T-helper 17 cell (primary cell): ENCODE results near the gene POLR1H. TPM values are rescaled to one million over a fixed set of nuclear protein-coding genes. Genes with fewer than 3 reads are reported as not detected.

Source experiments
- ATAC-seq: fragments of 150-1000 bp; cut with Tn5 transposase; 2 replicates; pipeline ENCODE4 v1.10.0; 2021; ENCODE audit warnings: mild to moderate bottlenecking, moderate library complexity
- DNase-seq, 3 donors: peaks; one replicate each; pipeline versions ENCODE4 v3.0.0 to v3.0.0-alpha.2; 2020 to 2021
- H3K9me3 ChIP-seq: one replicate; pipeline ENCODE4 v1.7.0; 2013; ENCODE audit warnings: low read length, mild to moderate bottlenecking; ENCODE audit not compliant: control insufficient read depth, poor library complexity, severe bottlenecking
- H3K27ac Mint-ChIP-seq: one replicate; pipeline ENCODE4 v1.8.0; 2022; ENCODE audit warnings: mild to moderate bottlenecking, moderate library complexity, mixed read lengths
- H3K27me3 Mint-ChIP-seq: one replicate; pipeline ENCODE4 v1.8.0; 2022; ENCODE audit warnings: mixed read lengths
- H3K36me3 Mint-ChIP-seq: one replicate; pipeline ENCODE4 v1.8.0; 2022; ENCODE audit warnings: low read depth, mixed read lengths
- H3K4me1 Mint-ChIP-seq: one replicate; pipeline ENCODE4 v1.8.0; 2022; ENCODE audit warnings: mild to moderate bottlenecking, mixed read lengths
- H3K4me3 Mint-ChIP-seq: one replicate; pipeline ENCODE4 v1.8.0; 2022; ENCODE audit warnings: mild to moderate bottlenecking, moderate library complexity, mixed read lengths
- total RNA-seq, 4 donors: library from RNA in 2 of 4; stranded (reverse) in 2 of 4; gene quantifications; one replicate each; pipeline ENCODE4 v1.2.3 and lab custom pipeline; 2022 to 2026

The POLR1H gene
- total RNA-seq, 2 donors from 2014 or later, result 28.9 to 31.7 TPM

DNA sequence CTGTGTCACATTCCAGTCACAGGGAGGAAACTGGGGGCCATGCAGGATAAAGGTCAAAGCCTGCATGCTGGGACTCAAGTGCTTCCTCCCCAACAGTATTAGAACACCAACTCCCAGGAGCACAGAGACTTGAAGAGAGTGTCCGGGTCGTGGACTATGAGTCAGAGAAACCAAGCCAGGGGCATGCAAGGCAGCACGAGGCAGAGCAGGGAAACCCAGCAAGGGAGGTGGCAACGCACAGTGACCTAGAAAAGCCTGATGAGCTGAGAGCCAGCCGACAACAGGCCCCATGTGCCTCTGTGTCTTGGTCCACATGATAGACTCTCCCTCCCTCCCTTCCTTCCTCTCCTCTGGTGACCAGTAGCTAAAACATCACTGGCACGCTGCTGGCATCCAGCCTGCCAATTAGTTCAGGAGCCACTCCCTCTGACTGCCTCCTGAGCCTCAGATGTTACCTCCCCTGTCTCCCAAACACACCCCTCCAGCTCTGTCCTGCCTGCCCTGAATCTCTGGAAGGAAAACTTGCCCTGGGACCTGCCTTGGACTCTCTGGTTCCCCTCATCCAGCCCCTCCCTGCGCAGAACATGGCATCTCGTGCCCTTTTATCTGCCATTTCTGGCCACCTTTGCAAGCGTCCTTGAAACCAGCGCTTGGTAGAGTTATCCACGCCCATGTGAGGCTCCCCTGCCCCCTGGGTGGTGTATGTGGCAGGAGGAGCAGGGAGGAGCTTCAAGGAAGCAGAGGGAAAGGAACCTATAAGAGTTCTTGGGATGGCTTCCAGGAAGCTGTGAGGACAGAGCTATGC lies 30.7 kb downstream of the POLR1H start:
- Mint-ChIP-seq H3K4me1 (peaks cover 8% of the 10 kb centered on the region), H3K27me3 (peaks cover 90% of the 10 kb centered on the region), H3K36me3 (peaks cover 12% of the 10 kb centered on the region), H3K27ac (no peak overlapping the region), H3K4me3 (no peak overlapping the region)
- H3K9me3 ChIP-seq, result no peaks in the 10 kb centered on the region
- DNase-seq (no peak), ATAC-seq (no peak)

GRCh38 chr6:30092852-30093543 lies 31.9 kb downstream of the POLR1H start:
- peaks cover 16% of the 10 kb centered on the region for H3K4me1 Mint-ChIP-seq
- H3K4me3 Mint-ChIP-seq, result no peak overlapping the region
- peaks cover 15% of the 10 kb centered on the region for H3K36me3 Mint-ChIP-seq
- peaks cover 90% of the 10 kb centered on the region for H3K27me3 Mint-ChIP-seq
- DNase-seq (no peak), ATAC-seq (no peak)
- H3K9me3 ChIP-seq, result no peaks in the 10 kb centered on the region
- H3K27ac Mint-ChIP-seq, result peak overlapping the region; percentile 34

DNA sequence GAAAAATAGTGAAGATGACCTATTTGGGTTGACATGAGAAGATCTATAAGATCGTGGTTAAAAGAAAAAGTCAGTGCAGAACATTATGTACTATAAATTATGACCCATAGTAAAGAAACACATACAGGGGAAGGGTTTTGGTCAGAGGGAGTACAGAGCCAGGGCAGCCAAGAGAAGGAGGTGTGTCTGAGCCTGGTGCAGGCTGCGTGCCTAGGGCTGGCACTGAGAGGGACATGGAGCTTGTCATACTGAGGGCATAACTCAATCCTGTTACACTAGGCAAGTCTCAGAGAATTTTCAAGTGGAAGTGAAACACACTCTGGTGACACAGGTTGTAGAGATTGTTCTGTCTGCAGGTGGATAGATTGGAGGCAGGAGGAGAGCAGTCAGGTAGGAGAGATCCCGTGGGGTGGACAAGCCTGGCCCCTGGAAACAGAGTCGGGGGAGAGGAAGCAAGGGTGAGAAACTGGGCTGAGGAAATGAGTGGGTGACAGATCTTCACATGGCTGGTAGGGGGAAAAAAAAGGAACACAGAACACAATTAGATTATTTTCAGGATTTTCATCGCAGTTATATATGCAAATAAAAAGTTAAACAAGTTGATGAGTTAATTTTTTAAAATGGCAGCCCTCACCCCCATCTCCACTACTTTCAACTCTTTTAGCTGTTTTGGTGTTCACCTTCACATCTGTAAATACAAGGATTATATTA lies 33.0 kb downstream of the POLR1H start:
- H3K36me3 Mint-ChIP-seq, result peaks cover 15% of the 10 kb centered on the region
- no peak overlapping the region for H3K4me3 Mint-ChIP-seq
- peaks cover 90% of the 10 kb centered on the region for H3K27me3 Mint-ChIP-seq
- no peaks in the 10 kb centered on the region for H3K9me3 ChIP-seq
- peak overlapping the region; percentile 37 for H3K27ac Mint-ChIP-seq
- H3K4me1 Mint-ChIP-seq, result peaks cover 23% of the 10 kb centered on the region
- DNase-seq, result no peak
- ATAC-seq, result no peak

DNA sequence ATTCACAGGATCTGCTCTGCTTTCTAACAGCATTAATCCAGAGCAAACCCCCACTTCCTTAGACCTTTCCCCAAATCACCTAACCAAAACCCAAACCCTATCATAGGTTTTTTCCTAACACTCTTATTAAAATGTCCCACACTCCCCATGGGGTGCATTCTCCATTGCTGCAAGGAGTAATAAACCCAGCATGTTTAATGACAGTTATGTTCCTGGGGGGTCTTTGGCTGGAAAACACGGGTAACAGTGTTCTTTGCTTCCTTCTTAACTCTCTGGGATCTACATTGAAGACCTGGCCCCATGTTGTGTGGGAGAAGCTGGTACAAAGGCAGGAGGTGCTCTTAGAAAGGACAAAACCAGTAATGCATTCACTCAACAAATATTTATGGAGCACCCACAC lies 35.8 kb downstream of the POLR1H start:
- DNase-seq, result no peak
- Mint-ChIP-seq H3K4me1 (peaks cover 36% of the 10 kb centered on the region), H3K27ac (no peak overlapping the region), H3K27me3 (peaks cover 90% of the 10 kb centered on the region), H3K36me3 (peaks cover 11% of the 10 kb centered on the region), H3K4me3 (no peak overlapping the region)
- no peak for ATAC-seq
- H3K9me3 ChIP-seq, result no peaks in the 10 kb centered on the region

GRCh38 chr6:30097902-30098768 lies 37.1 kb downstream of the POLR1H start:
- Mint-ChIP-seq H3K27me3 (peaks cover 78% of the 10 kb centered on the region), H3K27ac (no peak overlapping the region), H3K36me3 (peaks cover 11% of the 10 kb centered on the region), H3K4me1 (peaks cover 42% of the 10 kb centered on the region), H3K4me3 (peak overlapping the region; percentile 37)
- no peaks in the 10 kb centered on the region for H3K9me3 ChIP-seq
- ATAC-seq, result peak; percentile 65
- no peak for DNase-seq

DNA sequence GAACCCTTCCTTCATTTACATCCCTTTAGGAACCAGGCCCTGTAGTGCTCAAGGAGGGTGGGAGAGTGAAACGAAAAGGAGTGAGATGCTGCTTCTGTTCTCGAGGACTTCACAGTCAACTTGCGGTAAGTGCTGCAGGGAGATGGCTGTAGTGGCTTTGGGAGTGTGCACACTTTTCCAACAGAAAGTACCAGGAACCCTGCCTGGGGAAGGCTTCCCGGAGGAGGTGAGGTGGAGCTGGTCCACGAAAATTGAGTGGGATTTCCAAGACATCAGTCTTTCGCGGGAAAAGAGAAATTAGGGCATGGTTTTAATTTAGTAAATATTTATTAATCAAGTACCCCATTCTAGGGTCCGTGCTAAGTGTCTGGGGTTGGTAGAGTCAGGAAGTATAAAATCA lies 39.1 kb downstream of the POLR1H start:
- no peak overlapping the region for H3K27ac Mint-ChIP-seq
- H3K4me3 Mint-ChIP-seq, result peak overlapping the region; percentile 76
- no peaks in the 10 kb centered on the region for H3K9me3 ChIP-seq
- H3K27me3 Mint-ChIP-seq, result peaks cover 67% of the 10 kb centered on the region
- peaks cover 5% of the 10 kb centered on the region for H3K36me3 Mint-ChIP-seq
- H3K4me1 Mint-ChIP-seq, result peaks cover 43% of the 10 kb centered on the region
- ATAC-seq, result no peak
- no peak for DNase-seq

DNA sequence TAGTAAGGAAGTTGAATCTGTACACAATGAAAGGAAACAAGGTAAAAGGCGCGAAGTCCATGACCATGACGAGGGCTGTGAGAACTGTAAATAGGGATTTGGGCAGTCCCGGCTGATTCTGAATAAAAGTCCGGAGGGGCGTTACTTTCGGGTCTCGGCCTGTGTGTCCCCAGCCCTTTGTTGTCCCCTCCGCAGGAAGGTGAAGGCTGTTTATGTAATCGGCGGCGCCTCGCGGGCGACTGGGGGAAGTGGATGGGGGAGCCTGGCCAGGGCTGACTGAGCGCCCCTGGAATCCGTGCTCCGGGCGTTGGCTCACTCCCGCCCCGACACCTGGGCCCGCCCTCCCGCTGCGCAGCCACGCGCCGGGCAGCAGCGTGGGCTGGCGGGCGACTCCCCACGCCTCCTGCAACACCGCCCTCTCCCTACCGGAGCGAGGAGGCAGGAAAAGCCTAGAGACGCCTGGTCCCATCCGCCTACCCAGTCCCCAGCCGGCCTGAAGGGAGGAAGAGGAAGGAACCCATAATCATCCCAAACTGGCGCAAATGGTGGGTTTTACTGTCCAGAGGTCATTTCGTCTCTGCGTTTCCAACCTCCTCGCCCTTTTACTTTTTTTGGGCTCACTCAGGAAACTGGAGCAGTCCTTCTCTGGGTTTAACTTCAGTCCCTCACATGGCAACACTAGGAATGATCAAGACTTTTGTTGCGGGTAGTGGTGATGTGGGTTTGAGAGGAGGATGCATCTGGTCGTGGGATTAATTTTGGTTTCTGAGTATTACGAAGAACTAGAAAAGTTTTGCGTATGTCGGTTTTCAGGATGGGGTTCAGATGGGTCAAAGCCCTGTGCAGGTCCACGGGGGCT lies 39.7 kb downstream of the POLR1H start:
- Mint-ChIP-seq H3K27me3 (peaks cover 61% of the 10 kb centered on the region), H3K27ac (peak overlapping the region; percentile 92), H3K36me3 (peaks cover 4% of the 10 kb centered on the region), H3K4me1 (peaks cover 43% of the 10 kb centered on the region), H3K4me3 (peak overlapping the region; percentile 93)
- ATAC-seq (no peak), DNase-seq (peak in 1 of 3 donors; percentile 17)
- H3K9me3 ChIP-seq, result no peaks in the 10 kb centered on the region

- Mint-ChIP-seq H3K36me3 (peaks cover 4% of the 10 kb centered on the region), H3K4me3 (peak overlapping the region; percentile 93), H3K27ac (peak overlapping the region; percentile 92), H3K27me3 (peaks cover 64% of the 10 kb centered on the region), H3K4me1 (peaks cover 43% of the 10 kb centered on the region)
- DNase-seq (peak; percentile 23 to 65 (median 63)), ATAC-seq (peak; percentile 36)
- H3K9me3 ChIP-seq, result no peaks in the 10 kb centered on the region
Observed at GRCh38 chr6:30101444-30102413, 40.7 kb downstream of the POLR1H start.

GRCh38 chr6:30102414-30102969 lies 41.4 kb downstream of the POLR1H start:
- Mint-ChIP-seq H3K27ac (peak overlapping the region; percentile 92), H3K27me3 (peaks cover 59% of the 10 kb centered on the region), H3K4me3 (peak overlapping the region; percentile 93), H3K36me3 (peaks cover 4% of the 10 kb centered on the region), H3K4me1 (peaks cover 39% of the 10 kb centered on the region)
- no peaks in the 10 kb centered on the region for H3K9me3 ChIP-seq
- no peak for DNase-seq
- peak; percentile 48 for ATAC-seq

GRCh38 chr6:30102970-30103871 lies 42.2 kb downstream of the POLR1H start:
- Mint-ChIP-seq H3K27me3 (peaks cover 59% of the 10 kb centered on the region), H3K4me3 (peak overlapping the region; percentile 93), H3K4me1 (peaks cover 33% of the 10 kb centered on the region), H3K27ac (peak overlapping the region; percentile 92), H3K36me3 (peaks cover 6% of the 10 kb centered on the region)
- H3K9me3 ChIP-seq, result no peaks in the 10 kb centered on the region
- ATAC-seq (peak; percentile 88), DNase-seq (peak; percentile 60 to 76 (median 68))
